OCI-LY3 (cell line): ENCODE measurements around the gene TIFAB.

Experiments
- EZH2phosphoT487 ChIP-seq: fragments of 200-600 bp; shearing (Covaris generic); IDR thresholded peaks from 2 replicates; pipeline ENCODE4 v1.6.1; 2018; ENCODE audit warnings: antibody characterized with exemption, mixed run types, low read depth
- TF ChIP-seq, protein P1 (sequence below): fragments of 200-600, 300-600 bp; sonication (generic); IDR thresholded peaks from 2 replicates; pipeline ENCODE4 v1.5.1; 2014; ENCODE audit warnings: antibody characterized with exemption, low read length, low read depth

DNA sequence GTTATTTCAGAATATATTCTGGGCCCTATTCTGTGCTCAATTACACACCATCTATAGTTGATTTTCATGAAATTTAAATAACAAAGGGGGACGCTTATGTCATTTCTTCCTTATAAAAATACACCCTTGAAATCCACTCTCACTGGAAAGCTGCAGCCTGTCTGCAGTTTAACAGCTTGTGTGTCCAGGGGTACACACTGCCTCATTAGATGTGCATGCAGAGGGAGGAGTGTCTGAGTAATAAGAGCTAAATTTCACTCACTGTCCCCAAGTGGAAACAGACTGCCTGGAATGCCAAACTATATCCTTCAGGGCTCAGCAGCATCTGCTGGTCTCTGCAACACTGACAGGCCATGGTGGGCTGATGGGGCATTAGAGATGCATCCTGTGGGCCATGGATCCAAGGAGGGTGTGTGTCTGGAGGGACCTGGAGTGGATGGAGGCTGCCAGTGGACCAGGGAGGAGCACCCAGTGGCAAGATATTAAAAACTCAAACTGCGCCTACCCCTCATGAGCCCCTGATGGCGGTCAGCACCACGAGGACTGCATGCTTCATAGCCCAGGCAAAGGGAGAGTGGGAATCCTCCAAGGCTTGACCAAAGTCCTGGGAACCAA is 15.8 kb upstream of the TIFAB start:
- TF ChIP-seq, protein P1, sequence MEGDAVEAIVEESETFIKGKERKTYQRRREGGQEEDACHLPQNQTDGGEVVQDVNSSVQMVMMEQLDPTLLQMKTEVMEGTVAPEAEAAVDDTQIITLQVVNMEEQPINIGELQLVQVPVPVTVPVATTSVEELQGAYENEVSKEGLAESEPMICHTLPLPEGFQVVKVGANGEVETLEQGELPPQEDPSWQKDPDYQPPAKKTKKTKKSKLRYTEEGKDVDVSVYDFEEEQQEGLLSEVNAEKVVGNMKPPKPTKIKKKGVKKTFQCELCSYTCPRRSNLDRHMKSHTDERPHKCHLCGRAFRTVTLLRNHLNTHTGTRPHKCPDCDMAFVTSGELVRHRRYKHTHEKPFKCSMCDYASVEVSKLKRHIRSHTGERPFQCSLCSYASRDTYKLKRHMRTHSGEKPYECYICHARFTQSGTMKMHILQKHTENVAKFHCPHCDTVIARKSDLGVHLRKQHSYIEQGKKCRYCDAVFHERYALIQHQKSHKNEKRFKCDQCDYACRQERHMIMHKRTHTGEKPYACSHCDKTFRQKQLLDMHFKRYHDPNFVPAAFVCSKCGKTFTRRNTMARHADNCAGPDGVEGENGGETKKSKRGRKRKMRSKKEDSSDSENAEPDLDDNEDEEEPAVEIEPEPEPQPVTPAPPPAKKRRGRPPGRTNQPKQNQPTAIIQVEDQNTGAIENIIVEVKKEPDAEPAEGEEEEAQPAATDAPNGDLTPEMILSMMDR = no peak
- no peak for TF ChIP-seq EZH2phosphoT487
